GM18511 (cell line): ENCODE data around the gene DGKG.

Experiments used
- ATAC-seq: cut with Tn5 transposase; IDR thresholded peaks from one replicate; pipeline ENCODE4 v1.9.1; 2021; ENCODE audit warnings: mild to moderate bottlenecking, moderate library complexity; ENCODE audit not compliant: unreplicated experiment

DGKG gene

GRCh38 chr3:186320862-186321568 is 41.0 kb downstream of the DGKG start:
- ATAC-seq: no peak

DNA sequence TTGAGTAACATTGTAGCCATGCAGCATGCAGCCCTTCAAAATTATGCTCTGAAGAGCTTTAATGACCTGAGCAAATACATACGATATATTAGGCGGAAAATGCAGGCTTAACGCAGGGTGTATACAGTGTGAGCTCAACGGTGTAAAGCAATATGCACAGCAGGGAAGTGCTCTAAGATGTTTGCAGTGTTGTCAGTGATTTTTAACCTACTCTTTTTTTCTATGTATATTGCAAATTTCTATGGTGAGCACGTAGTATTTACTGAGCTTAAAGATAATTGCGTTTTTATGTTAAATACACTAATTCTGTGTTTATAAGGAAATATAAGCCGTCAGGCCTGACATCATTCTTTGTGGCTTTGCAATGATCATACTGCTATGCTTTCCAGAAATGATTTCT is 42.1 kb downstream of the DGKG start:
- ATAC-seq: no peak

- no peak for ATAC-seq
Measured at GRCh38 chr3:186318135-186318534, 43.9 kb downstream of the DGKG start.

DNA sequence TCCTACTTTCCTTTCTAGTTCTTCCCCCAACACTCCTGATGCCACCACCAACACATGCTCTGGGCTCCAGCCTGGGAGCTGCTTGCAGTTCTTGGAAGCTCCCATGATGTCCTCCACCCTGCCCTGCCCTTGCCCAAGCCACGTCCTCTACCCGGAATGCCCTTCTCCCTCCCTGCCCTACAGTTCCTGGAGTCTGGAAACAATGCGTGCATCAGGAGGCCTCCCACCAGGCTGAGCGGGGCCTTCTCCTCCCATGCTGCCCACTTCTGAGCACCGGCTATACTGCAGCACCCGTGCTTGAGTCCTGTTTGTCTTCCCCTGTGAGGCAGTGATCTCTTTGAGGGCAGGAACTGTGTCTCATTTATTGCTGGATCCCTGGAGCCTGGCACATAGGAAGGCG is 44.6 kb downstream of the DGKG start:
- ATAC-seq: no peak

DNA sequence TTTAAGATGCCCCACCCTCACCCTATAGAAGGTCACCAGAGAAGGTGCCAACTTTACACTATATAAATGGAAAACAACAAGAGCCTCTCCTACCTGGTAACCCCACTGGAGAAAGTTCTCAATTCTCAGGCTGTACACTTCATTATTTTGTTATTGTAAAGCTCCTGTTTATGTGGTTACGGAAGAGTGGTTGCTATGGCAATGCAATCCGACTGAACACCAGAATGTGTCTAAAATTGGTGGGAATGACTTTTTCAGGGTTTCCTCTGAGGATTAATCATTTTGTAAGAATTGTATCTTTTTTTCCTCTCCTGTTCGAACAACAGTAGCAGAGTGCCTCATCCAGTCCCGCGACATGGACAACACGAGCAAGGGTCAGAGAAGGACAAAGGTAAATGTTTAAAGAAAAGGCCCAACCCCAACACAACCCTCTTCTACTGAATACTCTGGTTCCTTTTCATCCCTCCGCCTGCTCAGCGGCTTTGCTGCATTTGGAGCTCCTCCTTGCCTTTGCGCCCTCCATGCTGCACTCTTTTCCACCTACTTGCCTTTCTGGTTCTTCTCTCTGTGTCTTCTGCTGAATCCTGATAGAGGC is 45.3 kb downstream of the DGKG start:
- ATAC-seq: no peak

- ATAC-seq: no peak
Measured at GRCh38 chr3:186315581-186316354, 46.3 kb downstream of the DGKG start.

- no peak for ATAC-seq
Measured at GRCh38 chr3:186314896-186315295, 47.1 kb downstream of the DGKG start.

DNA sequence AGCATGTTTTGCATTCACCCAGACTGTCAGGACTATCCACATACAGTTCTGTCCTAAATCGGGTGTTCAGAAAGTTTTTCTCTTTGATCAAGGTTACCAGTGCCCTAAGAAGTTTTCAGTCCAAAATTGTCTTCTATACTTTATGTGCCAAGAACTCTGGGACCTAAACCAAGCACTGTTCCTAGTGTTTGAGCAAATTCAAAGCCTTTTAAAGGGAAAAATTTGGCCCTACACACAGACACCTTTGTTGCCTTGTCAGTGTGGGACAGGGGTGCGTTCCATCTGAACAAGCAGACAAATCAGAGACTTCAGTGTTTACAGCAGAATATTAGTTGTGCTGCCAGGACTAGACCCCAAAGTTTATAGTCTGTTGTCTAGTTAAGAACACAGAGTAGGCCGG is 50.6 kb downstream of the DGKG start:
- ATAC-seq: no peak

DNA sequence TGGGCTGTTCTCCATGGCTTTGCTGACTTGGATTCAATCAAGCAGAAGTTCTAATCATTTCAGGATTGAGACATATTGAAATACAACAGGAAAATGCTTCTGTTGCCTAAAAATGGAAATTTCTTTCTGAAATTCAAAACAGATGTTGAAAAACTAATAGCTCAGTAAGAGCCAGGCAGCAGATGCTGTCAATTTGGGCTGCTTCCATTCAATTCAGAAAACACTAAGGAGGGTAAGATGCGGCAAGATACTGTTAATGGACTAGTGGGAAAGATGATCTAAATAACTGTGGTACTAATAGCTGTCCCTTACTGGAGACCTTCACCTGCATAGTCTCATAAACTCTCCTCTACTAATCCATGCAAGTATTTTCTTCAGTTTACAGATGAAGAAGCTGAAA is 53.5 kb downstream of the DGKG start:
- ATAC-seq: no peak

DNA sequence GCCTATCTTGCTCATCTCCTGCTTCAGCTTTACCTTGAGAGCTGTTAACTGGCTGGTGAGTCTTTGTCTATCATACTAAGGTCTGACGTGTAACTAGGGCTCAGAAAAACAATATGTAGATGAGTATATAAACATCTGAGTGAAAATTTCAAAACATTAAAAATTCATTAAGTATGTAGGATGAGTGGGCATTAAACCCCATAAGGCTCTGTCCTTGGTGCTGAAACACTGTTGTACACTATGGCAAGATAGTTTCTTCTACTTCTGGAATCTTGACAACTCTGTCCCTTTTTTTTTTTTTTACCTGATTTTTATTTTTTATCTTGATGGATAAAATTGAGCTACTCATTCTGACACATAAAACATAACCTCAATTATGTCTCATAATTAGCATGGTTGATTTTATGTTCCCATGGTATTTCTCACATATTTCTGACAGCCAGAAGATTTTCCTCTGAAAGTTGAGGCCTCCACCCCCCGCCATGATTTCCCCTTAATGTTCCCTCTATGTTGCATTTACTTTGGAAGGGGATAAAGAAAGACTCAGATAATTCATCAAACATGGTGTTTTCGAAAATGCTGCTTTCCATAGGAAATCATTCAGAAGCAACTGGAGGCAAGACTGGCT is 54.3 kb downstream of the DGKG start:
- no peak for ATAC-seq

GRCh38 chr3:186305286-186305685 is 56.7 kb downstream of the DGKG start:
- ATAC-seq: no peak

DNA sequence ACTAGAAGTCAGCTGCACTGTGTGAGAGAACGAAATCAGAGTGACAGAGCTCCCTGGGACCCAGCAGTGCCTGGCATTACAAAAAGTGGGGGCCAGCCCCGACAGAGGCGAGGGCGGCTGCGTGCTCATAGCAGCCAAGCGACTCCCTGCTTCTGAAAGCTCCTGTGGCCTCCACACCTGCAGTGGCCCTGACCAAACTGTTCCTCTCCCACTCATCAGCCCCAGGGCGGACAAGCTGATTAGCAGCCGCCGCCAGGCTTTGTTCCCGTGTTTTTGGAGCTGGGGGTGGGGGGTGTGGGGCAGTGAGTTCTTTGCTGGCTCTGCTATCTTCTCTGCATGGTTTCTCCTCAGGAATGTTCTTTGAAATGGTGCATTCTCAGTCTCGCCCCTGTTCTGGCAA is 58.1 kb downstream of the DGKG start:
- no peak for ATAC-seq

DNA sequence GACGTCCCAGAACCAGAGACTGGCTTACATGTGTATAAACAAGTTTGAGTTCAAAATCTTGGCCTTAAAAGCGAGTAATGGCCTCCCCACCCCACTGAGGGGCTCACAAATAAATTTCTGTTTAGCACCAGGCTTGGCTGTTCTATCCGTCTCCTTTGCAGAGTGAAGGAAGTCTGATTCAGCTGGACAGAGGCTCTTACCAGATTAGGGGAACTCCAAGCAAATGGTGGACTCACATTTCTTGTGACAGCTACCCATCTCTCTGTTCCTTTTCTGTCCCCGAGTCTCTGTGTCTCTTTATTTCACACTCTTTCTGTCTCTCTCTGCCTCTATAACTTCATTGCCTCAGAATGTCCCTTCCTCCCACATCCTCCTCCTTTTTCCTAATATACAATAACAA is 62.7 kb downstream of the DGKG start:
- ATAC-seq: no peak

DNA sequence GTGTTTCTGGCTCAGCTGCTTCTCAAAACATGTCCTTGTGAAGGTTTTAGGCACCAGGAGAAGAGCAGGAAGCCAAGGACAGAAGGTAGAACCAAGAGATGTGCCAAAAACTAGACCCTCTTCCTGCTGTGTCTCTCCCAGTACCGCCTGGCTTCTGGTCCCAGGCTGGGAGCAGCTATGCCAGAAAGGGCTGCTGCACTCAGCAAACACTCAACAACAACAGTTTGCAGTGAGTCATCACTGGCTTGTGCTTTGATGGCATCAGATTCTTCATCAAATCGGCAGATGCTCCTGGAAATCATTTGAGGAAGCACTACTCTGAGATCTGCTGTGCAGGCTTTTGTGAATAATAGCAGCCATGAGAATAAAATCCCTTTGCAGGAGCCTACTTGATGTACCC is 63.2 kb downstream of the DGKG start:
- ATAC-seq: no peak

- ATAC-seq: no peak
Measured at GRCh38 chr3:186290796-186291195, 71.2 kb downstream of the DGKG start.

DNA sequence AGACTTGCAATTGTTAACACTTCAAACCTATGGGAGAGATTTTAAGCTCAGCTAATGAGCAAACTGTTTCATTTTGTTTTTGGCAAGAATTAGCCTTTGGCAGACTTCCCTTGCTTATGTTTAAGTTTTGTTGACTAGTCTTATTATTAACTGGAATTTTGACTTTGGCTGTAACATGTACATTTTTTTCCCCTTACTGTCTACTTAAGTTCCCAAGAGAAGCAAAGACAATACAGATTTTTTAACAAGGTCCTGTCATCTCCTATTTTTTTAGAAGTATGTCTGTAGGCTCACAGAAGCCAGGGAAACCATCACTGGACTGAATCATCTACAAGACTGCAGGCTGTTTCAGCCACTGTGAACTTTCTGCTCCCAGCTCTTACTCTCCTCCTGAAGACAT is 74.3 kb downstream of the DGKG start:
- ATAC-seq: no peak

GRCh38 chr3:186286114-186286513 is 75.9 kb downstream of the DGKG start:
- no peak for ATAC-seq

- ATAC-seq: no peak
Measured at GRCh38 chr3:186284661-186285060, 77.4 kb downstream of the DGKG start.

- ATAC-seq: no peak
Measured at GRCh38 chr3:186284349-186284652, 77.7 kb downstream of the DGKG start.

DNA sequence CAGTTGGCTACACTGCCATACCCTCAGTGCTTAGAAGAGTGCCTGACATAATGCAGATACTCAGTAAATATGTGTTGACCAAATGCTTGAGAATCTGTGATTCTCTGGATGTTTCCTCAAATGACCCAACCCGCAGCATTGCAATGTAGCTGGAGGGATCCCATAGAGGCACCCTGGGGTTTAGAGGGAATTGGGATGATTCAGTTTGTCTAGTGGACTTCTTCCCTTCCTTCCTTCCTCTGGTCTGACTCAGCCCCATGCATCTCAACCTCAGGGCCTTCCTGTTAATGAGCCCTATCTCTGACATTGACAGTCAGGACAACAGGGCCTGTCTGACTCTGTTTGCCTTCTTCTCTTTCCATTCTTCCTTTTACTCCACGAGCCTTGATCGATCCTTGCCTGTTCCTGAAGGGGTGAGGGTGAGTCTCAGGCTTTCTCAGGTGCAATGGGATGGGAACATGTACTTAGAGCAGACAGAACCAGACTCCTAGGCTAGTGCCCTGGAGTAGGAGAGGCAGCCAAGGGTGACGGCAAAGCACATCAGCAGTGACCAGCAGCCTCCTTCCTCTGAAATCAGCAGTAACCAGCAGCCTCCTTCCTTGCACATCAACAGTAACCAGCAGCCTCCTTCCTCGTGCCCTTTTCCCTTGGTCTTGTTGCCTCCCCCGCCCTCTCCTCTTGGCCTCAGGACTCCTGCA is 78.2 kb downstream of the DGKG start:
- ATAC-seq: no peak

- ATAC-seq: no peak
Measured at GRCh38 chr3:186283096-186283495, 78.9 kb downstream of the DGKG start.
